SKM-1 (cell line): ENCODE data around the gene GABRB3.

Source experiments
- DNase-seq: peaks from one replicate; lab custom pipeline; 2025; ENCODE audit not compliant: unreplicated experiment; lab: John Stamatoyannopoulos, UW

GABRB3 gene

DNA sequence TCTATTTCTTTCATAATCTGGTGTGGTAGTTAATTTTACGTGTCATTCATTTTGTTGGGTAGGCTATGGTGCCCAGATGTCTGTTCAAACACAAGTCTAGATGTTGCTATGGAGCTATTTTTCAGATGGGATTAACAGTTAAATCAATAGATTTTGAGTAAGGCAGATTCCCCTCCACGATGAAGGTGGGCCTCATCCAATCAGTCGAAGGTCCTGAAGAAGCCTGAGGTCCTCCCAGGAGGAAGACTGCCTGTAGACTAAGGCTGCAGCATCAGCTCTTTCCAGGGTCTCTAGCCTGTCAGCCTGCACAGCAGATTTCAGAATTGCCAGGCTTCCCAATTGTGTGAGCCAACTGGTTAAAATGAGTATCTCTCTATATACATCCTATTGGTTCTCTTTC is 92.9 kb downstream of the GABRB3 start:
- no peak for DNase-seq

DNA sequence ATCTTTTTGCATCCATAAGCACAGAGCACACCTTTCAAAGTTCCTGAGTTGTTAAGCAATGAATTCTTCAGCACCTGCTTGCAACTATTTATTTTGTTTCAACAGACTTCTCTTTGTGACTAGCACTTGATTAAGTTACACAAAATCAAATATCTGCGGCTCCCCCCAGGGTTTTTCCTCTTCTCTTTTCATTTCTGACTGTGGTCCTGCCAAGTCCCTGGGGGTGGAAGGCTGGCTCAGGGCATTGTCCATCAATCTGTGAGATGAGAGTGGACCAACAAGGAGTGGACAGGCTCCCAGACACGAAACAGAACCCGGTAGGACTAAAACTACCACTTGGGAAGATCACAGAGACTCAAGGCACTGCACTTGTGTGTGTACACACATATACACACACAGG is 96.8 kb downstream of the GABRB3 start:
- DNase-seq, result no peak

DNA sequence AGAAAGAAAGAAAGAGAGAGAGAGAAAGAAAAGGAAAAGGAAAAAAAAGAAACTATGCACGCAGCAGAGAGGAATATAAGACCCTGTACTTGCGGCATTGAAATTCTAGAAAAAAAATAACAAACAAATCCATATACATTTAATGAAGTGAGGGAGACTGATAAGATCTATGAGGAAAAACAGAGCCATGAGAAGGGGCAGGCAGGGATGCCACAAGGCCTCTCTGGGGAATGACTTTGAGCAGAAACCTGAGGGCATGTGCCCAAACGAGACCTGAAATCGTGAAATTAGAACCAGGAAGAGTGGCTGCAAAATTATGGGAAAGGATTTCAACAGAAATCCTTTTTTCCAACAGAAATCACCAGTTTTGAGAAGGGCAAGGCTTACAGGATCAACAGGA is 98.4 kb downstream of the GABRB3 start:
- DNase-seq, result no peak

DNA sequence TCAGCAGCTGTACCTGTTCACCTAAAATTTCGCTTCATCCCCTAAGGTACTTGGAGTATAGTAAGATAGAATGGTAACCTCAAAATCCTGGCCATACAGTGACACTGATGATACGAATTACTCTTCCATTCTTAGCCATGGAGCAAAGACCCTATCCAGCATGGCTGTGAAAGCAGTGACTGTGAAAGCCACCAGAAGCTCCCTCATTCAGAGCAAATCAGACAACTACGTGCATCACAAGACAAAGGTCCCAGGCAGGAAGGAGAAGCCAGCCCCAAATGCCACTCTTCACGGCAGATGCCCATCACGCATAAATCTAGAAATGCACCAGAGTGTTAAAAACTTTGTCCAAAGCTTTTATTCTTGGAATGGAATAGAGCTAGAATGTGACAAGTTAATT is 99.4 kb downstream of the GABRB3 start:
- DNase-seq, result no peak

DNA sequence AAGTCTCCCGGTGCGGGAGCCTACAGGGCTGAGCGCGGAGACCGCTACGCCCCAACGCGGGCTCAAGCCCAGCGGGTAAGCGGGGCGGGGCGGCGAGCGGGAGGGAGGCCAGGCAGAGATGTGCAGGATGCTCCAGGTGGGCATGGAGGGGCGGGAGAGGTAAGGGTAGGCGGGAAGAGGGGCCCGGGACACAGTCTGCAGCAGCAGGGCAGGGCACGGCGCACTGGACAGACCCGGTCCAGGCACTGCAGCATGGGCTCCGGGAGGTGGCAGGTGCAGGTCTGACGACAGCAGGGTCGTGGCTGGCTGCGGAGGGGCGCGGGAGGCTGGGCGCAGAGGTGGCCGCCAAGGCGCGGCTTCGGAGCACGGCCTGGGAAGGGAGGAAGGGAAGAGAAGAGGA is 102.8 kb downstream of the GABRB3 start:
- DNase-seq, result no peak

DNA sequence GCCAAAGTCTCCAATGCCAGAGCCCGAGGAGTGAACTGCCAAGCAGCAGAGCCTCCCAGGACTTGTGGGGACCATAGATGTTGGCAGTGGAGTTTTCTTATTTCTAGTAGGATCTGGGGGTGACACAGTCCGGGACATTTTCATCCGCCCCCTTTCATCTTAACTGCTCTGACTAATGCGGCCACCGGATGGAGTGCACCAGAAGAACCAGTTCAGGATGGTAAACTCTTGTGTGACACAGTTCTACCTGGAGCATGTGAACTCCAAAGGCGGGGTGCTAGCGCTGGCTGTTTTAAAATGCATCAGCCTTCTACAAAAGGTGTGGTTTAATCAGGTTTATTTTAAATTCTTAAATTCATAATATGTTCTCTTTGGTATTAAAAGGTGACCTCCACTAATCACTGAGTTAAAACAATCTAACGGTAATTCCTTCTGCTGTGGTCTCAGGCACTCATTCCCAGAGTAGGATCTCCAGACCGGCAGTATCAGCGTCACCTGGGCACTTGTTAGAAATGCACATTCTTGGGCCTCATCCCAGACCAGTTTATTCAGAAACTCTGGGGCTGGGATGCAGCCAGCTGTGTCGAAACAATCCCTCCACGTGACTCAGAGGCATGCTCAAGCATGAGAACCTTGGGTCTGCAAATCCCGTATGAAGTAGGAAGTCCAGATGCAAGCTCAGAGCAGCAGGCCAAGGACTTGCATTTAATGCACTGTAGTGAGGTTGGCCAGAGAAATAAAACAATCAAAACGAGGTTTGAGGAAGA is 105.5 kb downstream of the GABRB3 start:
- DNase-seq, result no peak

DNA sequence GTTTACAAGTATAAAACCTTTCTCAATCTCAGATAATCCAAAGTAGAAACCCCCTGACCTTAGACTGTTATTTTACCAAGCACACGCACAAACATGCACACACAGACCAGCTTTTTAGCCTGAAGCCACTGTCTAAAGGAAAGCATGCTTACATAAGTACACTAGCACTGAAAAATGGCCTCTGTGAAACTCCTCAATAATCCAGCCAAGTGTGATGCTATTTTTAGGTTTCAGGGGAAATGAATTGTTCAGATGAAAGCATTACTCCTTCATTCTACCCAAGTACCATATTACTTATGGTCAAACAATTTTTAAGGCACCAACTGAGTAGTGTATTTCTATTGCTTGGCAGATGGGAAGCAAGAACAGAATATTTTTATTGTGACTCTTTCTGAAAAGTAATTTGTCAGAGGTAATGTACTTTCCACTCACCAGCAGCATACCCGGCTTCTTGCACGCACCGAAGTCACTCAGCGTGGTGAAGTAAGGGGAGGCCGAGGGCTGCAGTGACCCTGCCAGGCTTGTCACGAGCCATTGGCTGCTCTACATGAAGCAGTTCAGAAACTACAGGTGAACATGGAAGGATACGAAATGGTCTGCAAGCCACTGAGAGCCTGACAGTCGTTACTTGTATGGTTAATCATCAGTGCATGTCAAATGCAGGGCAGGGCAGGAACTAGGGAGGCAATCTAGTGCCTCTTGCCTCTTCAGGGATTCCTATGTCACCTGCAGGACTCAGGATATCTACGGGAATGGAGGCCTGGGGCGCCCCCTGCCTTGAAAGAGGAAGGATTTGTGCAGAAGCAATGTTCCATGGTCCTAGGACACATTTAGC is 106.7 kb downstream of the GABRB3 start:
- no peak for DNase-seq

DNA sequence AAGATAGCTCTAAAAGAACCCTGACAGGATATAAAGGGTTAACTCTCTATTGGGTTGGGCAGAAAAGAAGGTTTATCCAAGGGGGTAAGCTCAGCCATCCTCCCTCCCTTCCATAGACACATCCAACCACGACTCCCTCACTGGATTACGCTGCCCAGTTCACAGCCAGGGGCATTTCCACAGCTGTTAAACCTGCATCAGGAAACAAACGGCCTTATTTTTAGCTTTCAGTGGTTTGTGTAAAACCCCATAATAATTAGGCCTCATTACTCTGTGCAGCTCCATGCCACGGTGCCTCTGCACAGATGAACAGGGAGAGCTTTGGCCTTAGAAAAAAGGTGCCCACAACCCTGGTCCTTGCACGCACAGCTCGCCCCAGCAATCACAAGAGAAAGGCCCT is 110.6 kb downstream of the GABRB3 start:
- no peak for DNase-seq

DNA sequence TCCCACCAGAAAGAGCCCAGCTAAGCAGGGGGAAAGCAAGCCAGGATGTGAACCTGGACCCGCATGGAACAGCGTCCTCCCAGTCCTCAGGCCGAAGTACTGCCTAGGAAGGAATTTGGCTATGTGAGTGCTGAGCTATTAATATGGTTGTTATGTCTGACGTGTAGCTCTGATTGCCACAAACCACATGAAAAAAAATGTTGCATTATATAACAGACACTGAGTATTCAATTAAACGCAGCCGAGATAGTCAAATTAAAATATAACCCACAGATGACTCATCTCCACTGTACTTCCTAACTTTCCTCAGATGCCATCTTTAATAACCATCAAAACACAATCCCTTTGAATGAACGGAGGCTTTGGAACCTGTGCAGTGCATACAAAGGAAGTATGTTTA is 111.1 kb downstream of the GABRB3 start:
- no peak for DNase-seq

DNA sequence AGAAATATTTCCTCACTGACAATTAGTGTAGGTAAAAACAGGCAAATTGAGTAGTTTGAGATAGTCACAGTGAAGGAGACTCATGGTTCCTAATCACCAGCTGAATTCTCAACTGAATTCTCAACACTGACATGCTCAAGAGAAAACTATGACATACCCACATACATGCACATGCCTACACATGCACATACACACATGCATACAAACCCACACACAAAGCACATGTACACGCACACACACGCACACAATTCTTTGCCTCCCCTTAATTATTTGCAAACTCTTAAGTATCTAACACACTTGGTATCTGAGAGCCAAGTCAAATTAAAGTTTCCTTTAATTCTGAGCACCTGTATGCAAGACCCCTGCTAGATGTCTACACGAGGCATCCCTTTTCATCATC is 111.8 kb downstream of the GABRB3 start:
- DNase-seq, result no peak

DNA sequence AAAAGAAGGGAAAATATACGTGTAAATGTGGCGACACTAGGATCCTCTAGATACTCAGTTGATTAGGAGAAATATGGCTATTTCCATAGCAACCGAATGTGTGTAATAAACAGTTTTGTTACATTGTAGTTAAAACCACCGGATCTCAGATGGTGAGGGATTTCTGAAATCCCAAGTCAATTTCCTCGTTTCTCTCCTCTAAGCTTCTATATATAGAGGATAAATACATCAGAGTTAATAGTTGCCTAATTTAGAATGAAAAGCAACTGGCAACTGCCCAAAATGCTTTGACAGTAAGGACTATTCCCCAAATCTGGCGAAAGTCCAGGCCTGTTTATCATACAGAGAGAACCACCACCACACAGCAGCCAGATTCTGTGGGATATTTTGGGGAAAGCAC is 112.6 kb downstream of the GABRB3 start:
- no peak for DNase-seq

DNA sequence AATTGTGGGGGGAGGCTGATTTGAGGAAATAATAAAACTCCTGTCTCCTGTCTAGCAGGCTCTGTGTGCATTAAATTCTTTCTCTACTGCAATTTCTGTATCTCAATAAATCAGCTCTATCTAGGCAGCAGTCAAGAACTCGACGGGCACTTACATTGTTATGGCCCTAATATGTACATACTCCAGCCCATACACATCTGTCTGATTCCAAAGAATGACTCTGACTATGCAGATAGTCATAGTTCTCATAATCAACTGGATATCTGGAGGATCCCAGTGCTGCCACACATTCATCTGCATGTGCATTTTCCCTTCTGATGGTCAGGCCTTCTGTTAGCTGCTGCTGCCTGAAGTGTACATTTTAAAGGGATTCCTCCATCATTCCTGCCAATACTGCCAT is 114.6 kb downstream of the GABRB3 start:
- no peak for DNase-seq

DNA sequence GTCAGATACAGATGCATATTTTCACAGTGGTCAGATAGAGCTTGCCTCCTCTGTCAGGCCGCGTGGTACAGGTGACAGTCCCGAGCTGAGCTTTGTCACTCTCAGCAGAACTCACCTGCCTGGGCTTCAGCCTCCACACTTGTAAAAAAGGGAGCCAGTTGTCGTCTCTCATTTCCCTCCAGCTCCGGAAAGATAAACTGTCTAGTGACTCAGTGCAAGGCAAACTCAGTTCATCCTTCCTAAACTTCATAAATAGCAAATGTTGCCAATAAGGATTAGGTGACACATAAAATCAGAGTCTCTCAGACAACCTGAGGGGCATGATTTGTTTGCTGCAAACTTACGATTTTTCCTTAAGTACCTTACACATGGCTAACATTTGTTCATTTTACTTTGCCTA is 116.8 kb downstream of the GABRB3 start:
- no peak for DNase-seq

DNA sequence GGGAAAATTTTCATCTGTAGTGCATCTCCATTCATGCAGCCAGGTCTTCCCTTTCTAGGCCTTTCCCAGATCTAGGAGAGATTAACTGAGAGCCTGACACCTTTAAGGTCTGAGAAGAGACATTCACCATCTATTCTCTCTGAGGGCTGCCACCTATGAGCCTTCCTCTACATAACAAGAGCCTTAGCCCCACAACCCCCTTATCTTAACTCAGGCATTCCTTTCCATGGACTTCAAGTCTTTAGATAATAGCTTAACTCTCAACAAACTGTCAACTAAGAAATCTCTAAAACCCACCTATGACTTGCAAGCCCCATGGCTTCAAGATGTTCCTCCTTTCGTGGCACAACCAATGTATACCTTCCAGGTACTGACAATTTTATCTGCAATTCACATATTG is 121.0 kb downstream of the GABRB3 start:
- DNase-seq, result no peak

DNA sequence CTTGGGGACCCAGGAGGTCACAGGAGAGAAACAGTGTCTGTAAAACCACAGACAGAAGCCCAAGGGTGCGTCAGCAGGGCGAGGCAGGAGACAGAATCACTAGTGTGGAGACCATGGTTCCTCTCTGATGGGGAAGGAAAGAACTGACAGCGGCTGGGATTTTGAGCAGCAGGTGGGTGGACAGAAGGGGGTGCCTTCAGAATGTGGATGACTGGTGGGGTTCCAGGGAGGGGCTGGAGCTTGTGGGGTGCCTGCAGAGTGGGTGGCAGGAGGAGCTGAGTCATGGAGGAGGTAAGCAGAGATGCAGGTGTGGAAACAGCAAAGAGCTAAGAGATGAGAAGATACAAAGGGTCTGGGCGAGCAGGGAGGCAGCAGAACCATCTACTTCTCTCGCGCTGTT is 124.2 kb downstream of the GABRB3 start:
- DNase-seq, result no peak

DNA sequence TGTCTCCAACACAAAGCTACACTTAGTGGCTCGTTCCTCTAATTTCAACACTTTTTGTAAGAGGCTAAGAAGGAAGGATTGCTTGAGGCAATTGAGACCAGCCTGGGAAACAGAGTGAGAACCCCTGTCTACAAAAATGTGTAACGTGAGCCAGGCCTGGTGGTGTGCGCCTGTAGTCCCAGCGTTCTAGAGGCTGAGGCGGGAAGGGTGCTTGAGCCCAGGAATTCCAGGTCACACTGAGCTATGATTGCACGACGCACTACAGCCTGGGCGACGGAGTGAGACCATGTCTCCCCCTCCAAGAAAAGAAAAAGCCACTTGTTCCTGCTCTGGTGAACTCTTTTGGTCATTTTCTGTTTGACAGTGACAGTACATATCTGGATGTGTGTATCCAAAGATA is 127.9 kb downstream of the GABRB3 start:
- no peak for DNase-seq

DNA sequence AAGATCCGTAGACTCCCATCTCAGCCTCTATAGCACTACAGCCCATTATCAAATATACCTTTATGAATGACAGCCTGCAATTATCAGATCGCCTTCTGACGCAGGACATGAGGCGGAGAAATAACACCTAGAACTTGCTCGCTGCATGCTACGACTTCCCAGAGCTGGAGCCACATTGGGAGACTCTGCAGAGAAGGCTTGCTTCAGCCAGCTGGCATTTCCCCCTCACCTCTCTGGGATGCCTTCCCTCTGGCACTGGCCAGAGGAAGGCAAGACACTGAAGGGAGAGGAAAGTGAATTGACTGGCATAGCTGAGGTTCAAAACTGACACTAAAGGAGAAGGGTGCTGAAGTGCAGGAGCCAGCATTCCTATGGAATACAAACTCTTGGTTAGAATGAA is 131.7 kb downstream of the GABRB3 start:
- DNase-seq, result no peak

DNA sequence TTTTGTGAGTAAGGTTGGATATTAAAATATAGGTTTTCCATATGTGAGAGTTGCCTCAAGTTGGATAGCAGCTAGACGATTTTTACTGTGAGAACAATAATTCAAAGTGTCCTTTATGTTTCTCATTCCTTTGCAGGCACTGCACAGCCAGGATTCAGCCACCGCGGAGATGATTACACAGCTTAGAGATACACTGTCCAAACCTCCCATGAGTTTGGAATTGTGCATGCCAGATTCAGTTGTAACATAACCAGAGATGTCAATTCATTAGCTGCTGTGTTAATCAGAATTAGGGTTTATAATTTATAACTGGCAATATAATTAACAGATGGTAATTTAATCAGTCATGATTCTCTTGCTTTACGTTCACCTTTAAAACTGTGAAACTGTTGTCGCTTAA is 132.3 kb downstream of the GABRB3 start:
- DNase-seq, result no peak

DNA sequence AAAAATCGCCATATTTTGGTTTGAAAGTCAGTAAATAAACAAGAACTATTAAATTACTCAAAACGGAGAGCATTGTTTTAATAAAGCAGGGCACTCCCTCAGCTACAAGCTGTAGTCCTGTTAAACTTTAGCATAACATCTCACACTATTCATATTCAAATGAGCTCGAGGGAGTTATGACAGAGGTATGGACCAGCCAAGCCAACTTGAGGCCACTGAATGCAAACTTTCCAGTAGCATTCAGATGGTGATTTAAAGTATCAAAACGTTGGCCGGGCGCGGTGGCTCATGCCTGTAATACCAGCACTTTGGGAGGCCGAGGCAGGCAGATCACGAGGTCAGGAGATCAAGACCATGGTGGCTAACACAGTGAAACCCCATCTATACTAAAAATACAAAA is 132.9 kb downstream of the GABRB3 start:
- no peak for DNase-seq

DNA sequence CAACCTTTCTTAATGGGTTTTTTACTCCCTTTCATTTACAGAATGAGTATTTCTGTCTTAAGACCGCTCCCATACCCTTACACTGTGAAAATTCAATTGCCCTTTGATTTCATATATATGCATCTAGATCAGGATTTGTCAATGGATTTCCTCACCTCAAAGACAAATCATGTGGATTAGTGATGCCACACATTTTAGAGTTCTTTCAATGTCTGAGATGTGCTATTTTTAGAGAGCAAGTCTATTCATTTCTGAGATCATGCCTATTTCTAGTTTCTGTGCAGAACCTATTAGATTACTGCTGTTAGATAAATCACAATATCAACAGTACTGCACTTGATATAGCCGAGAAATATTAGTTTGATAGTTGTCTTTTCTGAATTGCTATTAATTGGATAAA is 137.3 kb downstream of the GABRB3 start:
- DNase-seq, result no peak

DNA sequence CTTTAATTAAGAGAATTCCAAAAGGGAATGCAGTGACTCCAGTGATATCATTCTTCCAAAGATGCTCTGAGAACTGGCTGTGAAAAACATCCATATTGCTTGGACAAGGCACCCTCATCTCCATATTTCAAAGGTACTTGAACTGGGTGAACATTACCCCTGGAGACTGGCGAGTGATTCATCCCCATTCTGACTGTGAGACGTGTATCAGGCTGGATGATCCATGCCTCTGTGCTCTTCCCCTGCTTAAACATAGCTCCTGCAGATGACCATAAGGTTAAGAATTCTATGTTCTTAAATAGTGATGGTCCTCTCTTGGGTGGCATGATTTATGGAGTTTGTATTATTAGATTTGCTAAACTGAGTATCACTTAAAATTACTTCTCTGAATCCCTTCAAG is 137.8 kb downstream of the GABRB3 start:
- no peak for DNase-seq

DNA sequence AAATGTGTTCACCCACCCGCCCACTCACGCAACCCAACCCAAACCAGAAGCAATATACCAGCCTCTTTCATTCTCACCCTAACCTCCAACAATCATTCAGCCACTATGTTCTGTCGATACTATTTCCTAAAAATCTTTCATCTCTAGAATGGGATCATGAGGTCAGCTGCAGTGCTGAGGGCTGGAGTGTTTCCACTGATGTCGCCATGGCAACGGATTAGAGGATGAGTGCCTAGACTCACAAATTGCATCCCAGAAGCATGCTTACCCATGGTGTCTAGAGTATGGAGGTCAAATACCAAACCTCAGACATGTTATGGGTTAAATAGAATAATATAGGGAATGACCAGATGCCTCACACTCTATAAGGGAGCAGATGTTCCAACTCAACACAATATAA is 138.5 kb downstream of the GABRB3 start:
- no peak for DNase-seq

DNA sequence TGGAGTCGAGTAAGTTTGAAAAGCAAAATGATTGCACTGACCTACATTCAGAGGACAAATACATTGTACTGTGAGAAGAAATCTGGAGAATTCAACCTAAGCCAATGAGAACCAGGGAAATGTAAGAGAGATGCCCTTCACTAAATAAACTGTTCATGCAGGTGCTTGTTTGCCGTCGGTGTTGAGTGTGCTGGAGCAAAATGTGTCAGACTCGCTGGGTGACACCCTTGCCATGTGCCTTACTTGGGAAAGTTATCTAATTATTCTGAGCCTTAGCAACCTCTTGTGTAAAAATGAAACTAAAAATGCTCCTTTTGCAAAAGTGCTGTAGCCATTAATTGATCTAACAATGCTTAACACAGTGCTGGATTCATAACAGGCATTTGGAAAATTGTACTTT is 140.4 kb downstream of the GABRB3 start:
- no peak for DNase-seq
